GM18951 (cell line): ENCODE data around the gene OVCA2.
A peak's percentile ranks its signal among the peaks of the same experiment; 100 is the strongest.

Experiments
- POLR2A ChIP-seq: IDR thresholded peaks from 4 replicates; pipeline ENCODE4 v1.6.1; 2011; ENCODE audit warnings: mild to moderate bottlenecking; ENCODE audit not compliant: insufficient read length, insufficient read depth; ENCODE audit errors: extremely low read depth
- in situ Hi-C: fragments of 300-500 bp; cut with MboI; formaldehyde crosslinking; loops from one replicate; pipeline ENCODE4 v1.12.0; 2022; ENCODE audit warnings: low sequenced_read_pairs, mixed read lengths, inconsistent platforms; ENCODE audit not compliant: unreplicated experiment

OVCA2 gene

DNA sequence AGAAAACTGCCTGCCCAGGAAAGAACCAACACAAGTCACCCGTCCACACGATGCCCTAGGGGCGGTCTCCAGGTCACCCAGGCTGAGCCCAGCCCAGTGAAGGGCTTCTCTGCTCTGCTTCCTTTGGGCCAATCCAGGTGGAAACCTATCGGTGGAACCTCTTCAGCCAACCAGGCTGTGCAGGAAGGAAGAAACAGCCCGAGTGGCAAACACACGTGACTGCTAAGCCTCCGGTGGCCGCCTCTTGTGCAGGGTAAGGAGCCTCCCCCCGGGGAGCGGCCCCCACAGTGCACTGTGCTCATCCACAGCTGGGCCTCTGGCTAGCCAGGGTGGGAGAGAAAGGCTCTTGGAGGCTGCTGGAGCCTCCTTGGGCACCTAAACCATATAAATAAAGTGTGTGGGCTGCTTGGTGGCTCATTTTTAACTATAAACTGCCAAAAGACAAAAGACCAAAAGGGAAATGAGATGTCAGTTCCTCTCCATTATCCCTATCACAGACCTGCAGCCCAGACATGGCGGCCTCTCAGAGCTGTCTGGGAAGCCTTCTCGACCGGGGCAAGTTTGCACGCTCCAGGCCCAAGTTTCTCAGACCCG, 19.1 kb upstream of the OVCA2 start:
- no peak for TF ChIP-seq POLR2A
- in situ Hi-C loops = no loop called here

DNA sequence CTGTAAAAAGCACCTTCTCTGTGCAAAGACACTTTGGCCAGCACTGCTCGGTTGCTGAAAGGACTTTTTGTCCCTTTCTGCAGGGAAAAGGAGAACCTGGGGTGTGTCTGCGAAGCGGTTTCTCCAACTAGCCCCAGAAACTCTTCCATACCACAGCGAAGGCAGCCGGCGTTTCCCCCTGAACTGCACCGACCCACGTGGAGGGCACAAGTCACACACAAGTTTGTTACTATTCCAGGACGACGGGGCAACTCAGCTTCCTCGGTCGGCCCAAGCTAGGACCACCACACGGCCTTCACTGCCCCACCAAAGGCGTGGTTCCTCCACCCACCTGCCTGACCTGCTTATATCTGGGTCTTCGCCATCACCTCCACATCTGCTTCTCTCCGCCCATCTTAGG, 18.6 kb upstream of the OVCA2 start:
- in situ Hi-C loops = no loop called here
- no peak for TF ChIP-seq POLR2A

DNA sequence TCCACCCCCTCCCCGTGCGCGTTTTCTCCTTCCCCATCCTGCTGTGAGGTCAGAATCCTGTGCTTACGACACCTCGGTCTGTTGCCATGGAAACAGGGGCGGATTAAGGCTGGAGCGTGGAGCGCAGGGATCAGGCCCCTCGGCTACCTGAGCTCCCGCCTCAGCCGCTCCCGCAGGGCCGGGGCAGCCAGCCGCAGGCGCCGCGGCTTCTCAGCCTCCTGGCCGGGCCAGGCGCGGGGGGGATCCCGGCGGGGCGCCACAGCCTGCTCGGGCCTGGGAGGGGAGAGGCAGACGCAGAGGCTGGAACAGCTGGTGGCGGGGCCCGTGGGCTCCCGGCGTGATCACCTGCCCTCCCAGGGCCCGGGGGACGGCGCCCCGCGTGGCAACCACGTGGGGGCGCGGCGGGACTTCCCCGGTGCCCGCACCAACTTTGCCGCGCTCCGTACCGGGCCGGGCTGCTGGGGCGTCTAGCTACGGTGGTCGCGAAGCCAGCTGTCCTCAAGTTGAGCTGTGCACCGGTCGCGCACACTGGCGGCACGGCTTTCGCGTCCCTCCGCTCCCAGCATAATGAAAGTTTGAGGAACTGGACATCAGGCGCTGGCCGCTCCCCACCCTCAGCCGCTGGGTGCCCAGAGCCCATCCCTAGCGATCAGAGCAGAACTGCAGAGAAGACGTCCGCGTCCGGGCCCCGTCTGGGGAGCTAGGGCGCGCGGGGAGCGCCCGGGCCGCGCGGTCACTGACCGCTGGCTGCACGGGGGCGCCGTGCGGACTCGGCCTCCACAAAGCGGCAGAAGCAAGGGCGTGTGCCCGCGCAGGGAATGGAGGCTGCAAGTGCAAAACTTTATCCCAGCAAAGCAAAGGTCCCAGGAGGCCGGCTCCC, 17.9 kb upstream of the OVCA2 start:
- in situ Hi-C loops = no loop called here
- TF ChIP-seq POLR2A = no peak

DNA sequence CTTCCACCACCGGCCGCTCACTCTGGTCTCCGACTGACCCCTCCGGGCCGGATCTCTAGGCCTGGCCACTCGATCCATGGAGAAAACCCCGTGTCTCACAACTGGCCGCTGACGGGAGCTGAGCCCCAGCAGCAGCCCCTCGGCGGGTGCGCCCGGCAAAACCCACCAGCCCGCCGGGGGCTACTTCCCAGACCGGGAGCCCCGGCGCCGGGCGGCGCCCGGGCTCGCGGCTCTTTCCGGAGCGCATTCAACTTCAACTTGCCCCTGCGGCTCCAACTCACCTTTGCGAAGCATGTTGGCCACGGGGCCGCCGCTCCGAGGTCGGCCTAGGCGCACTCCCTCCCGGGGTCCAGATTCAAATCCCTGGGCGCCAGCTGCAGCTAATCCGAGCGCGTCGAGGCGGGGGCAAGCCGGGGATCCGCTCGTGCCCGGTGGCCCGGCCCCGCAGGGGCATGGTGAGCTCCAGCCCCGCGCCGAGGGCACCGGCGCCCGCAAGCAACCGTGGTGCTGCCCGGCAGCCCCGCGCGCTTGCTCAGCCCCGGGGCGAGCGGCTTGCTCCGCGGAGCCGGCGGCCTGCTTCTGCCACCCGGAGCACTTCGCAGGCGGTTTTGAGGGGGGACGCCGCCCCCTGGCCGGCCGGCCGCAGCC, 17.1 kb upstream of the OVCA2 start:
- in situ Hi-C loops = loop anchor here (25.0 kb wide), 1 partner anchor 312 kb away; the partner anchor contains the start of genes TLCD2 and WDR81
- TF ChIP-seq POLR2A = no peak

DNA sequence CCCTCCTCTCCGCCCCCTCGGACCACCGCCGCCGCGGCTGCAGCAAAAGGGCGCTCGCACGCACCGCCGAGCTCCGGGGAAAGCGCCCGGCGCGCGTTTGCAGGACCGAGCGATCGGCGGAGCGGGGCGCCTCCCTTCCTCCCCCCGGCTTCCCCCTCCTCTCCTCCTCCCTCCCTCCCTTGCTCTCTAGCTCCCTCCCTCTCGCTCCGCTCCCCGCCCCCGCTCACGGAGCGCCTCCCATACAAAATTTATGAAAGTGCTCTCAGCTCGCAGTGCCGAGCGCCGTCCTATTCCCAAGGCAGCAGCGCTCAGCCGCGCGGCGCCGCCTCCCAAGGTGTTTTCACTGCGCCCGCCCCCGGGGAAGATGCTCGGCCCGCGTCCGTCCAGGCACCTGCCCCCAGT, 16.6 kb upstream of the OVCA2 start, which contains the start of gene RTN4RL1:
TSS of gene RTN4RL1 (minus strand) at position 115 of the 402 bp plus-strand sequence. CDS start 469 bp downstream, outside the sequence.
- no peak for TF ChIP-seq POLR2A
- in situ Hi-C loops = loop anchor here (25.0 kb wide), 1 partner anchor 313 kb away; the partner anchor contains the start of genes TLCD2 and WDR81

DNA sequence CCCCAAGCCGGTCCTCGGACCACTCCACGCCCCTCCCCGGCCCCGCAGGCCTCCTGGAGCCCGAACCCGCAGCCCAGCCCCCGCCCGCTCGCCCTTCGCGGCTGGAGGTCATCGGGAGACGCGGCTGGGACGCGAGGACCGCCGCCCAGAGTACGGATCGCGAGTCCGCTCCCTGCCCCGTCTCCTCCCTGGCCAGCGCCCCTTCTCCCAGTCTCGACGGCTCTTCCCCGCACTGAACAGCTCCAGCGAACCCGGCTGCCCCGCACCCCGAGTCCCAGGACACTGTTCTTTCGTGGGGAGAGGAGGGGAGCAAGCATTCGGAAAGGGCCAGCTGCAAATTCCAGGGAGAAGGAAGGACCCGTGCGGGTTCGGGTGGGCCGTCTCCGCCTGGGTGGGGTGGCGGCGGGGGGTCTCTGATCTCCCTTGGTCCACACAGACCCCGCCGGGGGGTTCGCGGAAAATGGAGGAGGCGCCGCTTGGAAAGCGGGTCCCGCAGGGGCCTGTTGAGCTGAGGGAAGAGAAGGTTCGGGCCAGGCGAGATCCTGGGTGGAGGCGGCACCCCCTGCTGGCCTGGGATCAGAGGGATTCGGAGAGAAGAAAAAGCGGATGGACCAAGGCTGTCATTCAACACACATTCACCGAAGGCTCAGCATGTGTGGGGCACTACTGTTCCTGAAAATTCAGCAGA, 16.1 kb upstream of the OVCA2 start:
- TF ChIP-seq POLR2A = no peak
- in situ Hi-C loops = loop anchor here (25.0 kb wide), 1 partner anchor 313 kb away; the partner anchor contains the start of genes TLCD2 and WDR81

DNA sequence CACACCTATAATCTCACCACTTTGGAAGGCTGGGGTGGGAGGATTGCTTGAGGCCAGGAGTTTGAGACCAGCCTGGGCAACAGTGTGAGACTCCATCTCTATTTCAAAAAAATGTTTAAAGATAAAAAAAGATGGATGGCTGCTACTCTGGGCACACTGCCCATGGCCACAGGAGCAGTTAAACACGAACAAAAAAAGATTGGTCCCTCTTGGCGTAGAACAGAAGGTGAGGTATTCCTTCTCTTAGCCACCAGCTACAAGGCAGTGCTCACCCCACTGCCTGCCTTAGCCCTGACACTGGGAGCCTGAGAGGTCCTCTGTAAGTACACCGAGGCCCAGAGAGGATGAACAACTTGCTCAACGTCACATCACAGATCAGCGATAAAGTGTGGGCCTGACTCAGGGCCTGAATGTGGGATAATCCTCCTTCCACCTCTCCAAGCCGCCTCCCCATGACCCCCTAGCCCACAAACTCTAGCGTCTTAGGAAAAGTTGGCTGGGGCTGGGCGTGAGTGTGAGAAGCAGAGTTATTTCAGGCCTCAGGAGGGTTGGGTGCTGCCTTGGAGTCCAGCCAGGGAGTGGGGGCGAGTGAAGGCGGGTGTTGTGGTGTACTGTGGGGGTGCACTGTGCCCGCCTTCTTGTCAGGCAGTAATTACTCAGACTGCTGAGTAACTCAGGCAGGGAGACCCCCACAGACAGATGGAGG, 14.1 kb upstream of the OVCA2 start:
- in situ Hi-C loops = loop anchor here (25.0 kb wide), 1 partner anchor 315 kb away; the partner anchor contains the start of genes TLCD2 and WDR81
- TF ChIP-seq POLR2A = no peak

DNA sequence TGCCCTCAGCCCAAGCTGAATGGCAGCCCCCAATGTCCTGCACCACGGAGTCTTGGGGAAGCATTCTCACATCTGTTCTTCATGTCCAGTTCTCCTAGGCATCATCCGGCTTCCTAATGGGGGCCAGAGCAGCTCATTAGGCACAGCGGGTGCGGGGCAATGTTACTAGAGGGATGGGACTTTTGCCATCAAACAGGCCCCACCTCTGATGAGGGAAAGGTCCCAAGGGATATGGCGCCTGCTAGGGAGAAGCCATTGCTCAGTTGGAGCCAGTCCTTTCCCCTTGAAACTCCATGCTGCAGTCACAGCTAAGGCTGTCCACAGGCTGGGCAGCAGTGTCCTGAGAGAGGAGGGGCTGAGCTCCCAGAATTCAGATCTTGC, 13.6 kb upstream of the OVCA2 start:
- in situ Hi-C loops = loop anchor here (25.0 kb wide), 1 partner anchor 316 kb away; the partner anchor contains the start of genes TLCD2 and WDR81

DNA sequence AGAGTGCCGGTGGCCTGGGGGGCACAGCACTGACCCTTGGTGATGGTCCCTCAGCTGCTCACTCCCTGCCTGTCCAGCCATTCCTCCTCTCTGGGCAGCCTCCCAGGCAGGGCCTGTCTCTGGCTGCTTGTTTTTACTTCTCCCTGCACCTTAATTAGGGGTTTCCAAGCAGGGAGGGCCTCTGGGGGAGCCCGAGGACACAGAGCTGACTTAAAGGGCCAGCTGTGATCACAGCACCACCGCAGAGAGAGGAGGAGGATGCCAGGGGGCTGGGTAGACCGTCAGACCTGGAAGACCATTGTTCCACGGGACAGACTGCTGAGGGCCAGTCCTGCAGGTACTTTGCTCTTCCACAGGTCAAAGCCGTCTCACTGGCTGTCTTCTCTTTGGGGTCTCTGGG, 13.1 kb upstream of the OVCA2 start:
- in situ Hi-C loops = loop anchor here (25.0 kb wide), 1 partner anchor 316 kb away; the partner anchor contains the start of genes TLCD2 and WDR81

More for the DNA sequence above, 13.6 kb upstream of the OVCA2 start:
- TF ChIP-seq POLR2A = no peak

DNA sequence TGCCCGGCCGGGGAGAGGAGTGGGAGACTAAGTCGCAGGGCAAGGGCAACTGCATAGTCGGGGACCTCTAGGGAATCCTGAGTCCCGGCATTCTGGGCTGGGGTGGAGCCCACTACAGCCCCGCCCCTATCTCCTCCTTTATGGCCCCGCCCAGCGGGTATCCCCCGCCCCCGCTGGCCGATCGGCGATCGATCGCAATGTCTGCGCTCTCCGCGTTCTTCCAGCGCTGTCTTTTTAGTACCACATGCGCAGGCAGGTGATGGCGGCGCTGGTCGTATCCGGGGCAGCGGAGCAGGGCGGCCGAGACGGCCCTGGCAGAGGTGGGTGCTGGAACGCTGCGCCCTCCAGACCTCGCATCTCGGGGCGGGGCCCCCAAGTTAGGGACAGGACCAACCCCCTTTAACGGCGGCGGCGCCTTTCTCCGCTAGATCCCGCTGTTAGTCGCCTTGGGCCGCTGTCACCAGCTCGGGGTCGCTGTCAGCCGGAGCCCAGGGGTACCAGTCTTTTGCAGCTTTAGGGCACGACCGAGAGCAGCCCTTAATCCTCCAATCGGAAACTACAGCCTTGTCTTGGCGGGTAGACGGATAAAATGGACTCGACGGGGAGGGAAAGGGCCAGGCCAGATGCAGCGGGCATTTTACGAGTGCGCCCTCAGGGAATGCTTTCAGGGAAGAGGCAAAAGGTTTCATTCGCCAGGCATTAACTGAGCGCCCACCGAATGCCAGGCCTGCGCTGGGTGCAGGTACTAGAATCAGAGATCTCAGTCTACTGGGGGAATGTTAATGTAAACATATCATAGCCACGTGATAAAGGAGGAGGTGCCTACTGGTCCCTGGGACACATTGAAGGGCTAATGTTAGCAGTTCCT, 11.7 kb upstream of the OVCA2 start, which contains the start of gene DPH1:
TSS of gene DPH1 (plus strand) at position 243 of the 868 bp plus-strand sequence. CDS start at position 260, 17 bp downstream.
- TF ChIP-seq POLR2A = peak; percentile 66
- in situ Hi-C loops = loop anchor here (25.0 kb wide), 1 partner anchor 318 kb away; the partner anchor contains the start of genes TLCD2 and WDR81

More for the DNA sequence above, 13.1 kb upstream of the OVCA2 start:
- no peak for TF ChIP-seq POLR2A

DNA sequence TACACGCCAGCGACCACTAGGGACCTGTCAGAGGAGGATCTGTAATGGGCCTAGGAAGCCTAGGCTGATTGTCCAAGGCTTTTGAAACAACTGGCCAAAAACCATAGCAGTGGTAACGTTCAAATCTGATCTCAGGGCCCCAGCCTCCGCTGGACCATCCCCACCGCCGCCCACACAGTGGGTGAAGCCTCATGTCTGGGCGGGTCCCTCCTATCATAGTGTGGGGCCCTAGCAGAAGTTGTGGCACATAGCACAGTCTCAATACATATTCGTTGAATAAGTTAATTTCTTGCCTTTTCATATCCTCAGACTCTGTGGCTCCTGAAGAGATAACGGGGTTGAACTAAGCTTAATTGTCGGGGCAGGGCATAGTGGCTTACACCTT, 11.1 kb upstream of the OVCA2 start:
- TF ChIP-seq POLR2A = no peak
- in situ Hi-C loops = loop anchor here (25.0 kb wide), 1 partner anchor 318 kb away; the partner anchor contains the start of genes TLCD2 and WDR81

DNA sequence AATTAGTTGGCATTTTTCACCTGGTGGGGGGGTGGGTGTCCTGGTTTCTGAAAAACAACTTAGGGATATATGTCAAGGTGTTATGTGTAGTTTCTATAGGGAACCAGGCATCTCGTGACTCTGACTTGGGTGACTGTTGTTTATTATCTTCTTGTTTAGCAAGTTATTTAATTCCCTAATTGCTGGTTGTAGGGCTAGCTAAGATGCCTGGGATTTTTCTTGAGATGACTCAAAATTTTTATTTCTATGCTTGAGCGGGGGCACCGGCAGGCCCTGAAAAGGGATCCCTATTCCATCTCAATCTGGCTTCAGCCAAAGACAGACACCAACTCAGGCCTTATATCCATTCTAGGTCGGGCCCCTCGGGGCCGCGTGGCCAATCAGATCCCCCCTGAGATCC, 8.7 kb upstream of the OVCA2 start:
- no peak for TF ChIP-seq POLR2A
- in situ Hi-C loops = loop anchor here (25.0 kb wide), 1 partner anchor 321 kb away; the partner anchor contains the start of genes TLCD2 and WDR81
